Uterus (tissue), 4 donors: Measurements from ENCODE around the gene MIPEP. TPM values are rescaled to one million over a fixed set of nuclear protein-coding genes. Genes with fewer than 3 reads are reported as not detected.

Experiments used
- DNase-seq, 2 donors: peaks; one replicate each; pipeline ENCODE4 v3.0.0-alpha.2; 2019 to 2020
- H3K27ac ChIP-seq, 2 donors: fragments of 200-600 bp; sonication (generic); 1 replicate in 1 of 2; 2 replicates in 1 of 2; pipeline ENCODE4 v1.5.1; 2016 to 2018
- H3K27me3 ChIP-seq, 2 donors: fragments of 200-600 bp; sonication (generic); one replicate each; pipeline ENCODE4 v1.5.1; 2018 to 2019; ENCODE audit warnings: control low read depth in 1 of 2
- H3K36me3 ChIP-seq, 2 donors: fragments of 200-600 bp; sonication (generic); one replicate each; pipeline ENCODE4 v1.5.1; 2019; ENCODE audit warnings: control low read depth in 1 of 2
- H3K4me1 ChIP-seq, 2 donors: fragments of 200-600 bp; sonication (generic); one replicate each; pipeline ENCODE4 v1.5.1; 2018 to 2019; ENCODE audit warnings: control low read depth in 1 of 2
- H3K4me3 ChIP-seq, 2 donors: fragments of 200-600 bp; sonication (generic); 1 replicate in 1 of 2; 2 replicates in 1 of 2; pipeline ENCODE4 v1.5.1; 2018 to 2019; ENCODE audit warnings: mild to moderate bottlenecking in 1 of 2
- H3K9me3 ChIP-seq, 2 donors: fragments of 200-600 bp; sonication (generic); one replicate each; pipeline ENCODE4 v1.5.1; 2019; ENCODE audit warnings: control low read depth in 1 of 2
- CTCF ChIP-seq, 4 experiments: fragments of 200-600 bp in 2 of 4; fragments of 450-650 bp in 2 of 4; sonication (generic) in 2 of 4; IDR thresholded peaks; one replicate each; pipeline ENCODE4 v1.5.1; 2016 to 2019; ENCODE audit warnings: antibody characterized with exemption in 4 of 4, mild to moderate bottlenecking in 2 of 4, moderate library complexity in 1 of 4
- POLR2A ChIP-seq, 2 donors: fragments of 450-650 bp; IDR thresholded peaks; one replicate each; pipeline ENCODE4 v1.6.1; 2016; ENCODE audit warnings: antibody characterized with exemption in 2 of 2, mild to moderate bottlenecking in 1 of 2, moderate library complexity in 1 of 2
- intact Hi-C: fragments of 100-400 bp; cut with DNase I; formaldehyde crosslinking; loops from one replicate; pipeline ENCODE4 v1.15.1; 2023; ENCODE audit warnings: low total_unique reads
- total RNA-seq, 4 donors: library from RNA; depleted of rRNA in 3 of 4; stranded (reverse); fragments of >200 nt in 3 of 4; gene quantifications; one replicate each; pipeline versions ENCODE4 v1.1.0 to v1.2.4, GENCODE V29; 2014 to 2023
- donor health status: DM: yes; HTN: yes; CAD: no.

Gene MIPEP
- total RNA-seq, 4 donors from 2014 or later = 0.77 to 31.5 (median 19.3) TPM

DNA sequence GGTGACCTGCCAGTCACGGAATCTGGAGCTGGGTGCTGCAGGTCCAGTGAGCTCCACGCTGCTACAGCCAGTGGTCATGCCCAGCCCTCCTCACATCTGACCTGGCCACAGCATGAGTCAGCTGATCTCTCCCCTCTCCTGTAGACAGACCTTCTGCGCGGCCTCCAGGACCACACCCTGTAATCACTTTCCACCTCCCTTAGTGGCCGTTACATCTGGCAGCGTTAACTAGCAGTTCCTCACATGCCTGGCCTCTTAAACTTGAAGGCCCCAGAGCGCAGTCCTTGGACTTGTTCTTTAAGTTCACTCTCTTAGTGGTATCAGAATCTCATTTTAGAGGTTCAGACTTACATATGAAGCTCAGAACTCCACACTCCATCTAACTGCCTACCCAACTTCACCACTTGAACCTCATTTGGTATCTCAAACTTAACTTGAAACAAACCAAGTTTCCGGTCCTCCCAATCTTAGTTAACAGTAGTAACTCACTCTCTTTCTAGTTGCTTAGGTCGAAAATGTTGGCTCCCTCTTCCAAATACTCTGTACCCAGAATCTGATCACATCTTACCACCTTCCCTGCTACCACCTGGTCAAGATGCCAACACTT lies 22.7 kb downstream of the MIPEP start:
- Histone ChIP-seq H3K4me3 (no peak overlapping the region), H3K27ac (no peak overlapping the region), H3K27me3 (no peaks in the 10 kb centered on the region), H3K4me1 (no peaks in the 10 kb centered on the region), H3K9me3 (no peaks in the 10 kb centered on the region), H3K36me3 (no peaks in the 10 kb centered on the region)
- TF ChIP-seq POLR2A (IDR thresholded peaks at IDR 0.05) = no peak
- no peak for TF ChIP-seq CTCF (IDR thresholded peaks at IDR 0.05)
- intact Hi-C loops = no loop called here
- no peak for DNase-seq

DNA sequence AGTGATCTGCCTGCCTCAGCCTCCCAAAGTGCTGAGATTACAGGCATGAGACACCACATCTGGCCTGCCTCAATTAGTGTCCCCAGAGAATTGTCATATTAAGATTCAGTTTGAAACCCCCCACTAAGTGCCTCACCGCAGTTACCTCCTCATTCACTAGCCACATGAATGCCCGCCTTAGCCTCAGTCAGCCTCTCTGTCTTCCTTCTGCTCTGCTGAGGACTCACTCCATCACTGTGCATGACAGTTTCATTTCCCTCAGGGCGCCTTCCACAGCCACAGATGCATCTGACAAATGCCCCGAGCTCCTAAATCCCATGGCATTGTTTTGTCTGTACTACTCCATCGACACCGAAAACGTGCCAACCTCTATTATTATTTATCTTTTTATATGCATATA lies 23.3 kb downstream of the MIPEP start:
- no peaks in the 10 kb centered on the region for H3K36me3 ChIP-seq
- H3K4me1 ChIP-seq = no peaks in the 10 kb centered on the region
- no peaks in the 10 kb centered on the region for H3K9me3 ChIP-seq
- H3K27ac ChIP-seq = no peak overlapping the region
- intact Hi-C loops = no loop called here
- no peak overlapping the region for H3K4me3 ChIP-seq
- DNase-seq = no peak
- TF ChIP-seq CTCF (IDR thresholded peaks at IDR 0.05) (no peak), POLR2A (IDR thresholded peaks at IDR 0.05) (no peak)
- no peaks in the 10 kb centered on the region for H3K27me3 ChIP-seq

DNA sequence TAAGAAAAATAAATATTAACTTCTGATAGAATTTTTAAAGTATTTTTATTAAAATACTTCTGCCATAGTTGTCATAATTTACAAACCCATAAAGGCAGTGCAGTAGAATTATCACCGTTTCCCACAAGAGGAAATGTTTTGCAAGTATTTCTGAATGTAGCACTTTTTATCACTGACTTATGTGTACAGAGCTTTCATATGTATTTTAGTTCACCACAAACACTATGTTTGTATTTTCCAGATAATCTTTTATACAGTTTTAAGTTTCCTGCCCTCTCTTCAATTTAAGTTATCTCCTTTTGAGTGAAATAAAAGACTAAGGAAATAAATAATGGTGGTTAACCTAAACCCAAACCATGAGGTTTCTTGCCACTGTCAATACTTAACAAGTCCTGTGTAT lies 24.2 kb downstream of the MIPEP start:
- Histone ChIP-seq H3K4me1 (no peaks in the 10 kb centered on the region), H3K27ac (no peak overlapping the region), H3K9me3 (no peaks in the 10 kb centered on the region), H3K36me3 (no peaks in the 10 kb centered on the region), H3K27me3 (no peaks in the 10 kb centered on the region), H3K4me3 (no peak overlapping the region)
- intact Hi-C loops = no loop called here
- TF ChIP-seq CTCF (IDR thresholded peaks at IDR 0.05) (no peak), POLR2A (IDR thresholded peaks at IDR 0.05) (no peak)
- DNase-seq = no peak

- Histone ChIP-seq H3K9me3 (no peaks in the 10 kb centered on the region), H3K36me3 (no peaks in the 10 kb centered on the region), H3K27me3 (no peaks in the 10 kb centered on the region), H3K27ac (no peak overlapping the region), H3K4me3 (no peak overlapping the region), H3K4me1 (no peaks in the 10 kb centered on the region)
- TF ChIP-seq CTCF (IDR thresholded peaks at IDR 0.05) = no peak
- TF ChIP-seq POLR2A (IDR thresholded peaks at IDR 0.05) = no peak
- DNase-seq = no peak
- intact Hi-C loops = no loop called here
Measured at GRCh38 chr13:23861310-23861709, 27.9 kb downstream of the MIPEP start.

- Histone ChIP-seq H3K36me3 (no peaks in the 10 kb centered on the region), H3K27me3 (no peaks in the 10 kb centered on the region), H3K4me3 (no peak overlapping the region), H3K27ac (no peak overlapping the region), H3K9me3 (no peaks in the 10 kb centered on the region), H3K4me1 (no peaks in the 10 kb centered on the region)
- intact Hi-C loops = no loop called here
- DNase-seq = no peak
- no peak for TF ChIP-seq POLR2A (IDR thresholded peaks at IDR 0.05)
- TF ChIP-seq CTCF (IDR thresholded peaks at IDR 0.05) = no peak
Measured at GRCh38 chr13:23859904-23860303, 29.3 kb downstream of the MIPEP start.
